BJ (cell line): Measurements from ENCODE around the gene SYTL5. TPM values are rescaled to one million over a fixed set of nuclear protein-coding genes. Genes with fewer than 3 reads are reported as not detected.

Source experiments
- CTCF ChIA-PET: fragments of 350-600 bp; formaldehyde crosslinking; extraction: SDS; loops from one replicate; lab custom pipeline; 2021; ENCODE audit warnings: antibody characterized with exemption, inconsistent platforms; lab: Yijun Ruan, JAX
- POLR2A ChIA-PET: fragments of 300-600 bp; sonication (Branson Sonifier 250); formaldehyde crosslinking; extraction: SDS; loops from one replicate; lab custom pipeline; 2021; ENCODE audit warnings: antibody characterized with exemption; lab: Charles Lee
- DNase-seq: peaks from one replicate; pipeline ENCODE4 v3.0.0-alpha.2; 2011; ENCODE audit warnings: low read depth
- H3K27me3 ChIP-seq: 2 replicates; pipeline ENCODE4 v1.6.0; 2011; ENCODE audit warnings: low read length; ENCODE audit not compliant: control insufficient read depth, insufficient read depth
- H3K36me3 ChIP-seq: 2 replicates; pipeline ENCODE4 v1.5.1; 2011; ENCODE audit warnings: low read length; ENCODE audit not compliant: control insufficient read depth, insufficient read depth
- H3K4me3 ChIP-seq: 2 replicates; pipeline ENCODE4 v1.5.1; 2011; ENCODE audit warnings: low read depth, mild to moderate bottlenecking, control low read depth, low read length
- polyA plus RNA-seq: library from polyadenylated mRNA; depleted of rRNA; stranded (reverse); fragments of >200 nt; gene quantifications from 2 replicates; pipeline ENCODE4 v1.2.3, GENCODE V29; 2011
- TF ChIP-seq, protein P1 (sequence below): IDR thresholded peaks from 2 replicates; pipeline ENCODE4 v1.5.1; 2011; ENCODE audit warnings: low read depth, mild to moderate bottlenecking, control low read depth, inconsistent platforms, low read length, moderate library complexity; ENCODE audit not compliant: insufficient read depth

Gene SYTL5
- polyA plus RNA-seq, 1 experiment = 0.48 TPM

DNA sequence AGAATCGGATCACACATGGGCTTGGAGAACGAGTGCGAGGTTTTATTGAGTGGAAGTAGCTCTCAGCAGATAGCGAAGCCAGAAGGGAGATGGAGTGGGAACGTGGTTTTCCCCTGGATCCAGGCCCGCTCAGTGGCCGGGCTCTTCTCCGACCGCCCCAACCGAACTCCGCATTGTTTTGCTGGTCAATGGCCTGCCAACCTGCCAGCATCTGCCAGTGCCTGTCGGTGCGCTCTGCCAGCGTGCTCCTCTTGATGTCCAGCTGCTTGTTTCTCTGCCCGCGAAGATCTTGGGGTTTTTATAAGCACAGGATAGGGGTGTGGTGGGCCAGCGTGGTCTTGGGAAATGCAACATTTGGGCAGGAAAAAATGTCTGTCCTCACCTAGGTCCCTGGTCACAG lies 5.6 kb upstream of the SYTL5 start:
- CTCF ChIA-PET = no interaction called here
- TF ChIP-seq, protein P1, sequence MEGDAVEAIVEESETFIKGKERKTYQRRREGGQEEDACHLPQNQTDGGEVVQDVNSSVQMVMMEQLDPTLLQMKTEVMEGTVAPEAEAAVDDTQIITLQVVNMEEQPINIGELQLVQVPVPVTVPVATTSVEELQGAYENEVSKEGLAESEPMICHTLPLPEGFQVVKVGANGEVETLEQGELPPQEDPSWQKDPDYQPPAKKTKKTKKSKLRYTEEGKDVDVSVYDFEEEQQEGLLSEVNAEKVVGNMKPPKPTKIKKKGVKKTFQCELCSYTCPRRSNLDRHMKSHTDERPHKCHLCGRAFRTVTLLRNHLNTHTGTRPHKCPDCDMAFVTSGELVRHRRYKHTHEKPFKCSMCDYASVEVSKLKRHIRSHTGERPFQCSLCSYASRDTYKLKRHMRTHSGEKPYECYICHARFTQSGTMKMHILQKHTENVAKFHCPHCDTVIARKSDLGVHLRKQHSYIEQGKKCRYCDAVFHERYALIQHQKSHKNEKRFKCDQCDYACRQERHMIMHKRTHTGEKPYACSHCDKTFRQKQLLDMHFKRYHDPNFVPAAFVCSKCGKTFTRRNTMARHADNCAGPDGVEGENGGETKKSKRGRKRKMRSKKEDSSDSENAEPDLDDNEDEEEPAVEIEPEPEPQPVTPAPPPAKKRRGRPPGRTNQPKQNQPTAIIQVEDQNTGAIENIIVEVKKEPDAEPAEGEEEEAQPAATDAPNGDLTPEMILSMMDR = no peak
- POLR2A ChIA-PET = no interaction called here
- H3K4me3 ChIP-seq = no peak overlapping the region
- H3K36me3 ChIP-seq = no peaks in the 10 kb centered on the region
- H3K27me3 ChIP-seq = no peaks in the 10 kb centered on the region
- DNase-seq = no peak

DNA sequence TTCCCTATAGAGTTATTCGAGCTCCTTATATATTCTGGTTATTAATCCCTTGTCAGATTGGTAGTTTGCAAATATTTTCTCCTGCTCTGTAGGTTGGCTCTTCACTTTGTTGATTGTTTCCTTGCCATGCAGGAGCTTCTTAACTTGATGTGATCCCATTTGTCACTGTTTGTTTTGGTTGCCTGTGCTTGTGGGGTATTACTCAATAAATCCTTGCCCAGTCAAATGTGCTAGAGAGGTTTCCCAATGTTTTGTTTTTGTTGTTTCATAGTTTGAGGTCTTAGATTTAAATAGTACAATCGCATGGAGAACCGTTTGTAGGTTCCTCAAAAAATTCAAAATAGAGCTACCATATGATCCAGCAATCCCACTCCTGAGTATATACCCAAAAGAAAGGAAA lies 2.3 kb upstream of the SYTL5 start:
- Histone ChIP-seq H3K27me3 (no peaks in the 10 kb centered on the region), H3K4me3 (no peak overlapping the region), H3K36me3 (no peaks in the 10 kb centered on the region)
- DNase-seq = no peak
- POLR2A ChIA-PET = no interaction called here
- CTCF ChIA-PET = no interaction called here
- TF ChIP-seq, protein P1 = no peak

DNA sequence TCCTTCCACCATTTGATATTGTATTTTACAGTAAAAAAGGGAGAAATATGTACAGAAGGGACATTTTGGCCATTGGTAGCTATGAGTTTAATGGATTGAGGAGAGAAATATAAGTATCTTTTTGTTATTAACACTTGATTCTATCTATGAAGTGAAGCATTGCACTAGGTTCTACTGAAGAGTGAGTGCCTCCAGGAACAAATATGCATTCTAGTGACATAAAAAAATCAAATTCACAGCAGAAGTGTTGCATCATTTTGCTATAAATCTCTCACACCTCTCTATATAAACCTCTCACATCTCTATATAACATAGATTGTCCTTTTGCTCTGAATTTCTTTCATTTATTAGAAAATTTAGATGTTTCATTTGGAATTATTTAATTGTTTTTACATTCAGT lies 425 bp downstream of the SYTL5 start:
- H3K4me3 ChIP-seq = no peak overlapping the region
- CTCF ChIA-PET = no interaction called here
- DNase-seq = no peak
- no peaks in the 10 kb centered on the region for H3K27me3 ChIP-seq
- TF ChIP-seq, protein P1 = no peak
- POLR2A ChIA-PET = no interaction called here
- no peaks in the 10 kb centered on the region for H3K36me3 ChIP-seq

DNA sequence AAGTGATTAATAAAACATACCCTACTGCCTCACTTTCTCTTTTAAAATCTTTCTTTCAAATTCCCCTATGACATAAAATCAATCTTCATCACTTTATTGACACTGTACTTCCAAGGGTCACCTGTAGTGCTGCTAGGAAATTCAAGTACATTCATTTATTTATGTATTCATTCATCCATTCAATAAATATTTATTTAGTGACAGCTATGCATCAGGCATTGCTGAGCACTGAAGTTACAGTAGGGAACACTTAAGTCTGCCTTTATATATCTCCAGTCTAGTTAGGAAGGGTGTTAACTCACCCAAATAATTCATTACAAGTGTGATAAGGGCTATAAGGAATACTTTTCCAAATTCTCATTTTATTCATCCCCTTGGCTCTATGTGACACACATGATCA lies 2.3 kb downstream of the SYTL5 start:
- DNase-seq = no peak
- TF ChIP-seq, protein P1 = no peak
- CTCF ChIA-PET = no interaction called here
- H3K36me3 ChIP-seq = no peaks in the 10 kb centered on the region
- H3K4me3 ChIP-seq = no peak overlapping the region
- no peaks in the 10 kb centered on the region for H3K27me3 ChIP-seq
- POLR2A ChIA-PET = no interaction called here

DNA sequence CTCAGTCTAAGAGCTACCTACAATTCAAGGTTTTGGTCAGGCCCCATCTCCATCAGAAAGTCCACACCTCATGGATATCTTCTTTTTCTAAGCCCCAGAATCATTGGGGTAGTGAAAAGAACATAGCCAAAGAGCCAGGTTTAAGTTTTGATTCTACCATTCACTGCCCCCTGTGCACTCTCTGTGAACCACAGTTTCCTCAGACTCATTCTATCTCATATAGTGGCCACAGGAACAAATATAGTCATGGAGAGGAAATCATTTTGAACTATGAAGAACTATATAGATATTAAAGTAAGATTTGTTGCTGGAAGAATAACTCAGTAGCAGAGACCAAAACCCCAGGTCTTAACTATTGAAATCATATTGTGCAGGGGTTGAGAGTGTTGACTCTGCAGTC lies 3.3 kb downstream of the SYTL5 start:
- DNase-seq = no peak
- Histone ChIP-seq H3K4me3 (no peak overlapping the region), H3K27me3 (no peaks in the 10 kb centered on the region), H3K36me3 (no peaks in the 10 kb centered on the region)
- TF ChIP-seq, protein P1 = no peak
- ChIA-PET CTCF (no interaction called here), POLR2A (no interaction called here)
